Left ventricle myocardium inferior (tissue), 1 donor: ENCODE data around the gene PKNOX2. TPM values are rescaled to one million over a fixed set of nuclear protein-coding genes. Genes with fewer than 3 reads are reported as not detected.

ENCODE experiments used
- DNase-seq: peaks from one replicate; pipeline ENCODE4 v3.0.0-alpha.2; 2020
- H3K27ac ChIP-seq: fragments of 200-600 bp; replicated peaks from 2 replicates; pipeline ENCODE4 v1.8.0; 2021
- H3K27me3 ChIP-seq: fragments of 200-600 bp; 2 replicates; pipeline ENCODE4 v1.8.0; 2021; ENCODE audit warnings: low read depth
- H3K36me3 ChIP-seq: fragments of 200-600 bp; 2 replicates; pipeline ENCODE4 v1.8.0; 2021
- H3K4me1 ChIP-seq: fragments of 200-600 bp; 2 replicates; pipeline ENCODE4 v1.8.0; 2021
- H3K4me3 ChIP-seq: fragments of 200-600 bp; 2 replicates; pipeline ENCODE4 v1.8.0; 2021; ENCODE audit warnings: mild to moderate bottlenecking, moderate library complexity
- H3K9me3 ChIP-seq: fragments of 200-600 bp; replicated peaks from 2 replicates; pipeline ENCODE4 v1.8.0; 2021
- CTCF ChIP-seq: fragments of 200-600 bp; IDR thresholded peaks from 2 replicates; pipeline ENCODE4 v1.8.0; 2021; ENCODE audit warnings: antibody characterized with exemption, mild to moderate bottlenecking, borderline replicate concordance
- intact Hi-C: fragments of 100-400 bp; cut with micrococcal nuclease; formaldehyde crosslinking; loops from one replicate; pipeline ENCODE4 v1.11.0; 2022
- total RNA-seq: library from RNA; stranded (reverse); fragmentation: NEBNext Ultra II Directional; extraction: Animal tissue kit (Norgen Biotek cat#: 25700); gene quantifications from one replicate; pipeline ENCODE4 v1.2.1, GENCODE V29; 2021
- donor health status: DM: no; HTN: yes; CAD: no; lungs with severe emphysema.

Gene PKNOX2
- total RNA-seq, 1 donor from 2014 or later: 6.2 TPM

GRCh38 chr11:125445731-125446130, 281.2 kb downstream of the PKNOX2 start:
- peaks cover 18% of the 10 kb centered on the region for H3K4me1 ChIP-seq
- no peaks in the 10 kb centered on the region for H3K9me3 ChIP-seq
- no peak for DNase-seq
- no peak overlapping the region for H3K27ac ChIP-seq
- TF ChIP-seq CTCF: no peak
- intact Hi-C loops: no loop called here
- peaks cover 7% of the 10 kb centered on the region for H3K36me3 ChIP-seq
- H3K27me3 ChIP-seq: no peaks in the 10 kb centered on the region
- no peak overlapping the region for H3K4me3 ChIP-seq

- H3K27me3 ChIP-seq: no peaks in the 10 kb centered on the region
- no peak for DNase-seq
- peaks cover 22% of the 10 kb centered on the region for H3K4me1 ChIP-seq
- TF ChIP-seq CTCF: no peak
- intact Hi-C loops: no loop called here
- no peak overlapping the region for H3K27ac ChIP-seq
- H3K36me3 ChIP-seq: peaks cover 7% of the 10 kb centered on the region
- no peak overlapping the region for H3K4me3 ChIP-seq
- no peaks in the 10 kb centered on the region for H3K9me3 ChIP-seq
Observed at GRCh38 chr11:125446279-125446678, 281.7 kb downstream of the PKNOX2 start.

- TF ChIP-seq CTCF: no peak
- Histone ChIP-seq H3K4me1 (peaks cover 35% of the 10 kb centered on the region), H3K4me3 (no peak overlapping the region), H3K27me3 (no peaks in the 10 kb centered on the region), H3K9me3 (no peaks in the 10 kb centered on the region), H3K36me3 (peaks cover 7% of the 10 kb centered on the region), H3K27ac (no peak overlapping the region)
- no peak for DNase-seq
- intact Hi-C loops: no loop called here
Observed at GRCh38 chr11:125447721-125448120, 283.2 kb downstream of the PKNOX2 start.

- TF ChIP-seq CTCF: no peak
- H3K27ac ChIP-seq: no peak overlapping the region
- peaks cover 33% of the 10 kb centered on the region for H3K4me1 ChIP-seq
- intact Hi-C loops: no loop called here
- H3K27me3 ChIP-seq: no peaks in the 10 kb centered on the region
- no peaks in the 10 kb centered on the region for H3K9me3 ChIP-seq
- H3K4me3 ChIP-seq: no peak overlapping the region
- no peak for DNase-seq
- peaks cover 7% of the 10 kb centered on the region for H3K36me3 ChIP-seq
Observed at GRCh38 chr11:125448136-125448535, 283.6 kb downstream of the PKNOX2 start.

GRCh38 chr11:125449565-125449964, 285.0 kb downstream of the PKNOX2 start:
- Histone ChIP-seq H3K4me3 (no peak overlapping the region), H3K36me3 (peaks cover 7% of the 10 kb centered on the region), H3K4me1 (peaks cover 24% of the 10 kb centered on the region), H3K9me3 (no peaks in the 10 kb centered on the region), H3K27ac (no peak overlapping the region), H3K27me3 (no peaks in the 10 kb centered on the region)
- no peak for DNase-seq
- TF ChIP-seq CTCF: no peak
- intact Hi-C loops: no loop called here
